GM23338 (cell line): Measurements from ENCODE around the gene STK17A.

Experiments
- CREB1 ChIP-seq: fragments of 250-450 bp; sonication (Bioruptor Pico); IDR thresholded peaks from 2 replicates; pipeline ENCODE4 v1.5.0; 2020; ENCODE audit warnings: low read depth, mild to moderate bottlenecking, moderate library complexity
- EZH2 ChIP-seq: fragments of 200-600 bp; sonication (generic); IDR thresholded peaks from one replicate; pipeline ENCODE4 v1.8.0; 2017; ENCODE audit warnings: antibody characterized with exemption, mild to moderate bottlenecking, low read depth; ENCODE audit not compliant: unreplicated experiment
- EZH2phosphoT487 ChIP-seq: fragments of 200-600 bp; sonication (generic); IDR thresholded peaks from one replicate; pipeline ENCODE4 v1.8.1; 2018; ENCODE audit warnings: antibody characterized with exemption; ENCODE audit not compliant: unreplicated experiment
- JUNB ChIP-seq: IDR thresholded peaks from one replicate; pipeline ENCODE4 v1.6.1; 2016; ENCODE audit warnings: antibody characterized with exemption; ENCODE audit not compliant: unreplicated experiment
- NANOG ChIP-seq: IDR thresholded peaks from 2 replicates; pipeline ENCODE4 v1.6.1; 2016; ENCODE audit warnings: antibody characterized with exemption, borderline replicate concordance
- POLR2AphosphoS5 ChIP-seq: IDR thresholded peaks from 2 replicates; pipeline ENCODE4 v1.6.1; 2016; ENCODE audit warnings: antibody characterized with exemption, low read depth
- ZNF331 ChIP-seq: fragments of 250-450 bp; sonication (Bioruptor Pico); IDR thresholded peaks from 2 replicates; pipeline ENCODE4 v1.5.0; 2020; ENCODE audit warnings: low read depth, mild to moderate bottlenecking, moderate library complexity
- TF ChIP-seq, protein P1 (sequence below), 2 experiments: fragments of 200-600 bp in 1 of 2; sonication (generic) in 1 of 2; conservative IDR thresholded peaks; 2 replicates each; pipeline versions ENCODE4 v1.5.1 to v1.6.1; 2016 to 2017; ENCODE audit warnings: antibody characterized with exemption in 2 of 2, low read depth in 2 of 2, mild to moderate bottlenecking in 2 of 2, moderate library complexity in 1 of 2
- TF ChIP-seq, protein P2 (sequence below): IDR thresholded peaks from one replicate; pipeline ENCODE4 v1.6.1; 2018; ENCODE audit warnings: antibody characterized with exemption; ENCODE audit not compliant: unreplicated experiment
- TF ChIP-seq, protein P3 (sequence below): fragments of 250-450 bp; sonication (Bioruptor Pico); IDR thresholded peaks from 2 replicates; pipeline ENCODE4 v1.5.0; 2020; ENCODE audit warnings: mild to moderate bottlenecking, moderate library complexity

DNA sequence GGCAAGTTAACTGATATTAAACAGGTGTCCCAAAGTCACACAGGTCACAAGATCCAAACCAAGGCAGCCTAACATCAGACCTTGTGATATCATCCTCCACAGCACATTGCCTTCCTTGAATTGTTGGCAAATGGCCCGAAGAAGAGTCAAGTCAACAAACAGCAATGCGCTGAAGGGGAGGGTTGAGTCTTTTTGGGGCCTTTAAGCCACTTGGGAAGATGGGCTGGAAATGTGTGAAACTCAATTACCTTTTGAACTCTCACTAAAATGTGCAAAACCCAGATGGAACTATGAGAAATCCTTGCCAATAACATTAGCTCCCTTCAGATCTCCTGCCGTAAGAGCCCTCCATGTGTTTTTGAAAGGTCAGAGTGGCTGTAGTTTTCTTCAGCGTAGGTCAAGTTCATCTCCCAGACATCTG lies 47.9 kb upstream of the STK17A start:
- TF ChIP-seq, protein P1, sequence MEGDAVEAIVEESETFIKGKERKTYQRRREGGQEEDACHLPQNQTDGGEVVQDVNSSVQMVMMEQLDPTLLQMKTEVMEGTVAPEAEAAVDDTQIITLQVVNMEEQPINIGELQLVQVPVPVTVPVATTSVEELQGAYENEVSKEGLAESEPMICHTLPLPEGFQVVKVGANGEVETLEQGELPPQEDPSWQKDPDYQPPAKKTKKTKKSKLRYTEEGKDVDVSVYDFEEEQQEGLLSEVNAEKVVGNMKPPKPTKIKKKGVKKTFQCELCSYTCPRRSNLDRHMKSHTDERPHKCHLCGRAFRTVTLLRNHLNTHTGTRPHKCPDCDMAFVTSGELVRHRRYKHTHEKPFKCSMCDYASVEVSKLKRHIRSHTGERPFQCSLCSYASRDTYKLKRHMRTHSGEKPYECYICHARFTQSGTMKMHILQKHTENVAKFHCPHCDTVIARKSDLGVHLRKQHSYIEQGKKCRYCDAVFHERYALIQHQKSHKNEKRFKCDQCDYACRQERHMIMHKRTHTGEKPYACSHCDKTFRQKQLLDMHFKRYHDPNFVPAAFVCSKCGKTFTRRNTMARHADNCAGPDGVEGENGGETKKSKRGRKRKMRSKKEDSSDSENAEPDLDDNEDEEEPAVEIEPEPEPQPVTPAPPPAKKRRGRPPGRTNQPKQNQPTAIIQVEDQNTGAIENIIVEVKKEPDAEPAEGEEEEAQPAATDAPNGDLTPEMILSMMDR (conservative IDR thresholded peaks at IDR 0.05; ENCODE audit: low read depth in 2 of 2), result no peak
- TF ChIP-seq POLR2AphosphoS5 (no peak), CREB1 (CRISPR knock-in tag) (no peak), ZNF331 (no peak), EZH2phosphoT487 (no peak), EZH2 (no peak), JUNB (no peak), NANOG (no peak)
- TF ChIP-seq, protein P2, sequence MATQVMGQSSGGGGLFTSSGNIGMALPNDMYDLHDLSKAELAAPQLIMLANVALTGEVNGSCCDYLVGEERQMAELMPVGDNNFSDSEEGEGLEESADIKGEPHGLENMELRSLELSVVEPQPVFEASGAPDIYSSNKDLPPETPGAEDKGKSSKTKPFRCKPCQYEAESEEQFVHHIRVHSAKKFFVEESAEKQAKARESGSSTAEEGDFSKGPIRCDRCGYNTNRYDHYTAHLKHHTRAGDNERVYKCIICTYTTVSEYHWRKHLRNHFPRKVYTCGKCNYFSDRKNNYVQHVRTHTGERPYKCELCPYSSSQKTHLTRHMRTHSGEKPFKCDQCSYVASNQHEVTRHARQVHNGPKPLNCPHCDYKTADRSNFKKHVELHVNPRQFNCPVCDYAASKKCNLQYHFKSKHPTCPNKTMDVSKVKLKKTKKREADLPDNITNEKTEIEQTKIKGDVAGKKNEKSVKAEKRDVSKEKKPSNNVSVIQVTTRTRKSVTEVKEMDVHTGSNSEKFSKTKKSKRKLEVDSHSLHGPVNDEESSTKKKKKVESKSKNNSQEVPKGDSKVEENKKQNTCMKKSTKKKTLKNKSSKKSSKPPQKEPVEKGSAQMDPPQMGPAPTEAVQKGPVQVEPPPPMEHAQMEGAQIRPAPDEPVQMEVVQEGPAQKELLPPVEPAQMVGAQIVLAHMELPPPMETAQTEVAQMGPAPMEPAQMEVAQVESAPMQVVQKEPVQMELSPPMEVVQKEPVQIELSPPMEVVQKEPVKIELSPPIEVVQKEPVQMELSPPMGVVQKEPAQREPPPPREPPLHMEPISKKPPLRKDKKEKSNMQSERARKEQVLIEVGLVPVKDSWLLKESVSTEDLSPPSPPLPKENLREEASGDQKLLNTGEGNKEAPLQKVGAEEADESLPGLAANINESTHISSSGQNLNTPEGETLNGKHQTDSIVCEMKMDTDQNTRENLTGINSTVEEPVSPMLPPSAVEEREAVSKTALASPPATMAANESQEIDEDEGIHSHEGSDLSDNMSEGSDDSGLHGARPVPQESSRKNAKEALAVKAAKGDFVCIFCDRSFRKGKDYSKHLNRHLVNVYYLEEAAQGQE, result no peak
- TF ChIP-seq, protein P3, sequence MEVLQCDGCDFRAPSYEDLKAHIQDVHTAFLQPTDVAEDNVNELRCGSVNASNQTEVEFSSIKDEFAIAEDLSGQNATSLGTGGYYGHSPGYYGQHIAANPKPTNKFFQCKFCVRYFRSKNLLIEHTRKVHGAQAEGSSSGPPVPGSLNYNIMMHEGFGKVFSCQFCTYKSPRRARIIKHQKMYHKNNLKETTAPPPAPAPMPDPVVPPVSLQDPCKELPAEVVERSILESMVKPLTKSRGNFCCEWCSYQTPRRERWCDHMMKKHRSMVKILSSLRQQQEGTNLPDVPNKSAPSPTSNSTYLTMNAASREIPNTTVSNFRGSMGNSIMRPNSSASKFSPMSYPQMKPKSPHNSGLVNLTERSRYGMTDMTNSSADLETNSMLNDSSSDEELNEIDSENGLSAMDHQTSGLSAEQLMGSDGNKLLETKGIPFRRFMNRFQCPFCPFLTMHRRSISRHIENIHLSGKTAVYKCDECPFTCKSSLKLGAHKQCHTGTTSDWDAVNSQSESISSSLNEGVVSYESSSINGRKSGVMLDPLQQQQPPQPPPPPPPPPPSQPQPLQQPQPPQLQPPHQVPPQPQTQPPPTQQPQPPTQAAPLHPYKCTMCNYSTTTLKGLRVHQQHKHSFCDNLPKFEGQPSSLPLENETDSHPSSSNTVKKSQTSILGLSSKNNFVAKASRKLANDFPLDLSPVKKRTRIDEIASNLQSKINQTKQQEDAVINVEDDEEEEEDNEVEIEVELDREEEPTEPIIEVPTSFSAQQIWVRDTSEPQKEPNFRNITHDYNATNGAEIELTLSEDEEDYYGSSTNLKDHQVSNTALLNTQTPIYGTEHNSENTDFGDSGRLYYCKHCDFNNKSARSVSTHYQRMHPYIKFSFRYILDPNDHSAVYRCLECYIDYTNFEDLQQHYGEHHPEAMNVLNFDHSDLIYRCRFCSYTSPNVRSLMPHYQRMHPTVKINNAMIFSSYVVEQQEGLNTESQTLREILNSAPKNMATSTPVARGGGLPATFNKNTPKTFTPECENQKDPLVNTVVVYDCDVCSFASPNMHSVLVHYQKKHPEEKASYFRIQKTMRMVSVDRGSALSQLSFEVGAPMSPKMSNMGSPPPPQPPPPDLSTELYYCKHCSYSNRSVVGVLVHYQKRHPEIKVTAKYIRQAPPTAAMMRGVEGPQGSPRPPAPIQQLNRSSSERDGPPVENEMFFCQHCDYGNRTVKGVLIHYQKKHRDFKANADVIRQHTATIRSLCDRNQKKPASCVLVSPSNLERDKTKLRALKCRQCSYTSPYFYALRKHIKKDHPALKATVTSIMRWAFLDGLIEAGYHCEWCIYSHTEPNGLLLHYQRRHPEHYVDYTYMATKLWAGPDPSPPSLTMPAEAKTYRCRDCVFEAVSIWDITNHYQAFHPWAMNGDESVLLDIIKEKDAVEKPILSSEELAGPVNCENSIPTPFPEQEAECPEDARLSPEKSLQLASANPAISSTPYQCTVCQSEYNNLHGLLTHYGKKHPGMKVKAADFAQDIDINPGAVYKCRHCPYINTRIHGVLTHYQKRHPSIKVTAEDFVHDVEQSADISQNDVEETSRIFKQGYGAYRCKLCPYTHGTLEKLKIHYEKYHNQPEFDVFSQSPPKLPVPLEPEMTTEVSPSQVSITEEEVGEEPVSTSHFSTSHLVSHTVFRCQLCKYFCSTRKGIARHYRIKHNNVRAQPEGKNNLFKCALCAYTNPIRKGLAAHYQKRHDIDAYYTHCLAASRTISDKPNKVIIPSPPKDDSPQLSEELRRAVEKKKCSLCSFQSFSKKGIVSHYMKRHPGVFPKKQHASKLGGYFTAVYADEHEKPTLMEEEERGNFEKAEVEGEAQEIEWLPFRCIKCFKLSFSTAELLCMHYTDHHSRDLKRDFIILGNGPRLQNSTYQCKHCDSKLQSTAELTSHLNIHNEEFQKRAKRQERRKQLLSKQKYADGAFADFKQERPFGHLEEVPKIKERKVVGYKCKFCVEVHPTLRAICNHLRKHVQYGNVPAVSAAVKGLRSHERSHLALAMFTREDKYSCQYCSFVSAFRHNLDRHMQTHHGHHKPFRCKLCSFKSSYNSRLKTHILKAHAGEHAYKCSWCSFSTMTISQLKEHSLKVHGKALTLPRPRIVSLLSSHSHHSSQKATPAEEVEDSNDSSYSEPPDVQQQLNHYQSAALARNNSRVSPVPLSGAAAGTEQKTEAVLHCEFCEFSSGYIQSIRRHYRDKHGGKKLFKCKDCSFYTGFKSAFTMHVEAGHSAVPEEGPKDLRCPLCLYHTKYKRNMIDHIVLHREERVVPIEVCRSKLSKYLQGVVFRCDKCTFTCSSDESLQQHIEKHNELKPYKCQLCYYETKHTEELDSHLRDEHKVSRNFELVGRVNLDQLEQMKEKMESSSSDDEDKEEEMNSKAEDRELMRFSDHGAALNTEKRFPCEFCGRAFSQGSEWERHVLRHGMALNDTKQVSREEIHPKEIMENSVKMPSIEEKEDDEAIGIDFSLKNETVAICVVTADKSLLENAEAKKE (CRISPR knock-in tag), result no peak
